NCI-H510A treated with DMSO at 0.1 percent for 48 hours (cell line): ENCODE data around the gene POLR3F.
"Not testable (repeated sequence)": the region's sequence is repeated elsewhere in the genome, so short reads cannot be mapped to it uniquely, and the experiment has no call there.

Experiments
- DNase-seq: peaks from one replicate; lab custom pipeline; 2025; lab: John Stamatoyannopoulos, UW

Gene POLR3F

DNA sequence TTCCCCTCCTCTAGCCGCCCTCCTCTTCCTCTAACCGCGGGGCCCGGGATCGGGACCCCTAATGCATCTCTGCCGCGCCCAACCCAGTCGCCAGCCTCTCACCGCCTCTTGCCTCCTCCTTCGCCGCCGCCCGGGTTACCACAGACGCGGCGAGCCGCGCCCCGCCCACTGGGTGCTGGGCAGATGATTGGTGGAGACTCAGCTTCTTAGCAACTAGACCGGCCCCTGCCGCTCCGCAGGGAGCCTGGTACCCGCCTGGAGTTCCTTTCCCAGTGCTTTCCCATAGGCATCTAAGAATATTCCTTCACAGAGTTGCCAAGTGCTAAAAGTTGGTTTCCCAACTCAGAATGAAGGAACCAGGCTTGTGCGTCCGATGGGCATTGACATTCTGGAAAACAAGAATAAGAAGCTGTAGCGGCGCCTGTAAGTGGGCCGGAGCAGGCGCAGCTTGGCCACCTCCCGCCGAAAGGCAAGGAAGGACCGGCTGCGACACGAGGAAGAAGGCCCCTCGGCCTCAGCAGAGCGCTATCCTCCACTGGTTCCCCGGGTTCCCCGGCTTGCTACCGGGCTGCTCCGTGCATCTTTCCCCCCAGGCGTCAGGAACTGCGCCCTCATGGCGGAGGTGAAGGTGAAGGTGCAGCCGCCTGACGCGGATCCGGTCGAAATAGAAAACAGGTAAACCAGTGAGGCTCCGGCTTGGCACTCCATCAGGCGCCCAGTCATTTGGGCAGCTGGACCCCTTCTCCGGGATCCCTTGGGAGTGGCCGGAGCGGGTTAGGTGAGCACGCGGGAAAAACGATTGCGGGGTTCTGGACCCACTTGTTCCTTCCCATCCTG is at the start of gene POLR3F, which contains the start of gene DZANK1:
Gene POLR3F (plus strand): TSS at position 497 of the 837 bp plus-strand sequence. CDS start 117 bp downstream, at position 614.
Gene DZANK1 (minus strand): TSS at position 137 of the 837 bp plus-strand sequence. CDS start 1,672 bp downstream, outside the sequence.
- peak; percentile 97 for DNase-seq

GRCh38 chr20:18421608-18422007 is 45.6 kb upstream of the POLR3F start:
- DNase-seq: no peak

GRCh38 chr20:18427214-18427613 is 40.0 kb upstream of the POLR3F start:
- no peak for DNase-seq

GRCh38 chr20:18428490-18429173 is 38.6 kb upstream of the POLR3F start:
- no peak for DNase-seq

GRCh38 chr20:18430172-18430826 is 36.9 kb upstream of the POLR3F start:
- DNase-seq: no peak

- no peak for DNase-seq
Observed at GRCh38 chr20:18431206-18431605, 36.0 kb upstream of the POLR3F start.

GRCh38 chr20:18436847-18437246 is 30.3 kb upstream of the POLR3F start:
- no peak for DNase-seq

- no peak for DNase-seq
Observed at GRCh38 chr20:18440403-18440802, 26.8 kb upstream of the POLR3F start.

DNA sequence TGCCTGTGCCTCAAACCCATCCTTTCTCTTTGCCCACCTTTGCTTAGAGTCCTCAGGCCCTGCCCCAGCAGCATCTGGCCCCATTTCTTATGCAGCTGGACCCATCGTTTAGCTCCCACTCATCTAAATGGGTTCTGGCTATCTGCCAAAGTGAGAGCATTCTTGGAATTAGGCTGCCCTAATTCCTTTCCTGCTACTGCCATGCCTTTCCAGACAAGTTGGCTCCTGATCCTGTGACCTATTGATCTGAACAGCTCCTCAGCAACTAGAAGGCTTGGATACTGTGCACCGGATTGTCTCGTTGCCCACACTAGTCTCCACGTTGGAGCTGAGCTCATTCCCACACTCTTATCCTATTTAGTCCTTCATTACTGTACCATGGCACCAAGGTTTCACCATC is 23.3 kb upstream of the POLR3F start:
- no peak for DNase-seq

DNA sequence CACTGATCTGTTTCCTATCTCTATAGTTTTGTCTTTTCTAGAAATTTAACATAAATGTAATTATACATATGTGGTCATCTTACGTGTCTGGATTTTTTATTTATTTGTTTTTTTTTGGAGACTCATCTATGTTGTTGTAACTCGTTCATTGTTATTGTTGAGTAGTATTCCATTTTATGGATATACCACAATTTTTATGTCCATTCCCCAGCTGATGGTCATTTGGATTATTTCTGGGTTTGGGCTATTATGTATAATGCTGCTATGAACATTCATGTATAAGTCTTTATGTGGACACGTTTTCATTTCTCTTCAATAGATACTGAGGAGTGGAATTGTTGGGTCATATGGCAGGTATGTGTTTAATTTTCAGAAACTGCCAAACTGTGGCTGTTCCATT is 10.6 kb upstream of the POLR3F start:
- DNase-seq: no peak

GRCh38 chr20:18465536-18466200 is 1.5 kb upstream of the POLR3F start:
- DNase-seq: no peak

DNA sequence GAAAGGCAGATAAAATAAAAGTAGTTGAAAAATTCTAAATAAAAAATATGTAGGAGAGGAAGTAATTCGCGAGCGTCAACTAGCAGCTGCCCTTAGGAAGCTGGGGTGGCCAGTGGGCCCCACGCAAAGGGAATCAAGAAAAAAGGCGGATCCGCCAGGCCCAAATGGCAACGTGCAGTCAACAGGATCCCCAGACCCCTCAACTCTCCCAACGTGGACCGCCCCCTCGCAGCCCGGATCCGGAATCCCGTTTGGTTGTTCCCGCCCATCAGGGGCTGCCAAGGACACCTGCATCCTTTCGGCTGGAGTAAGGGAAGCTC is 656 bp upstream of the POLR3F start:
- no peak for DNase-seq

DNA sequence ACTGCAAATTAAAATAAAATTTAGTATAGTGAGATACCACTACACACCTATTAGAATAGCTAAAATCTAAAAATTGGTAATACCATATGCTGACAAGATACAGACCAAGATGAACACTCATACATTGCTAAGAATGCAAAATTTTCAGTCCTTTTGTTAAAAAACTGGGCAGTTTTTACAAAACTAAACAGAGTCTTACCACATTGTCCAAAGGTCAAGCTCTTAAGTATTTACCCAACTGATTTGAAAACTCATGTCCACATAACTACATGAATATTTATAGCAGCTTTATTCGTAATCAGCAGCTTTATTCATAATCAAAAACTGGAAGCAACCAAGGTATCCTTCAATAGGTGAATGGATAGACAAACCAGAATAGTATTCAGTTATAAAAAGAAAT is 10.0 kb downstream of the POLR3F start:
- DNase-seq: no peak

DNA sequence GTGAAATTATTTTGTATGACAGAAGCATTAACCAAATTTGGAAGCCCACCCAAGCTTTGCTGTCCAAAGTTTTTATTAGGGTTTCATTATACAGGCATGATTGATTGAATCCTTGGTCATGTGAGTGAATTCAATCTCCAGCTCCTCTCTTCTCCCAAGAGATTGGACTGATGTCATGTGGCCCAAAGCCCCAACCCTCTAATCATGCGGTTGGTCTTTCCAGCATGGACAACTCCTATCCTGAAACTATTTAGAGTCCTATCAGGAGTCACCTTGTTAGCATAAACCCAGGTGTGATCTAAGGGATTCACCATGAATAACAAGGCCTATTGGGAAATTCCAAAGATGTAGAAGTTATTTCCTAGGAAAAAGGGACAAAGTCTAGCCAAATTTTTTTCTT is 10.6 kb downstream of the POLR3F start:
- no peak for DNase-seq

GRCh38 chr20:18481596-18481995 is 14.4 kb downstream of the POLR3F start:
- no peak for DNase-seq

DNA sequence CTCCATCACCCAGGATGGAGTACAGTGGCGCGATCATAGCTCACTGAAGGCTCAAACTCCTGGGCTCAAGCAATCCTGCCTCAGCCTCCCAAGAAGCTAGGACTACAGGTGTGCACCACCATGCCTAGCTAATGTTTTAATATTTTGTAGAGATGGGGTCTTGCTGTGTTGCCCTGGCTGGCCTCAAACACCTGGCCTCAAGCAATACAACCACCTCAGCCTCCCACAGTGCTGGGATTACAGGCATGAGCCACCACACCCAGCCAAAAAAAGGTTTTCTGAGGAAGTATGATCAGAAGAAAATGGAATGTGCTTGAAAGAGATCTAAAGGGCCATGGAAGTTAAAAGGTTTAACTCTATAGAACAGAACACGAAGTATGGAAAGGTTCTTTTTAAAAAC is 21.1 kb downstream of the POLR3F start:
- DNase-seq: no peak

GRCh38 chr20:18496042-18496441 is 28.9 kb downstream of the POLR3F start:
- DNase-seq: peak; percentile 54

GRCh38 chr20:18496740-18497592 is 29.8 kb downstream of the POLR3F start, which contains the start of gene RBBP9:
TSS of gene RBBP9 (minus strand) at chr20:18497225. CDS start at chr20:18497167, 58 bp downstream.
- peak; percentile 96 for DNase-seq

GRCh38 chr20:18497603-18498002 is 30.4 kb downstream of the POLR3F start:
- DNase-seq: no peak

DNA sequence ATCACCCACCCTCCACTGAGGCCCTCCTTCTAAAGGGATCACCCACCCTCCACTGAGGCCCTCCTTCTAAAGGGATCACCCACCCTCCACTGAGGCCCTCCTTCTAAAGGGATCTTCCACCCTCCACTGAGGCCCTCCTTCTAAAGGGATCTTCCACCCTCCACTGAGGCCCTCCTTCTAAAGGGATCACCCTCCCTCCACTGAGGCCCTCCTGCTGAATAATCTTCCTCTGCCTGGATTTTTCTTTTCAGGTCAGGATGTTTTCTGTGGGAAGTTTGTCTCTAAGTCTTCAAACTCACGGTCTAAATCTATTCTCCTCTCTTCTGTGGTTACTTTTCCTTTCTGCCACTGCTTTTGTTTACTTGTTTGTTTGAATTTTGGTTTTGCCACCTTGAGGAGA is 34.5 kb downstream of the POLR3F start:
- not testable (repeated sequence) for DNase-seq

- no peak for DNase-seq
Observed at GRCh38 chr20:18504479-18505060, 37.4 kb downstream of the POLR3F start.
